ENCODE results near the gene FOXN1.

FOXN1 gene

DNA sequence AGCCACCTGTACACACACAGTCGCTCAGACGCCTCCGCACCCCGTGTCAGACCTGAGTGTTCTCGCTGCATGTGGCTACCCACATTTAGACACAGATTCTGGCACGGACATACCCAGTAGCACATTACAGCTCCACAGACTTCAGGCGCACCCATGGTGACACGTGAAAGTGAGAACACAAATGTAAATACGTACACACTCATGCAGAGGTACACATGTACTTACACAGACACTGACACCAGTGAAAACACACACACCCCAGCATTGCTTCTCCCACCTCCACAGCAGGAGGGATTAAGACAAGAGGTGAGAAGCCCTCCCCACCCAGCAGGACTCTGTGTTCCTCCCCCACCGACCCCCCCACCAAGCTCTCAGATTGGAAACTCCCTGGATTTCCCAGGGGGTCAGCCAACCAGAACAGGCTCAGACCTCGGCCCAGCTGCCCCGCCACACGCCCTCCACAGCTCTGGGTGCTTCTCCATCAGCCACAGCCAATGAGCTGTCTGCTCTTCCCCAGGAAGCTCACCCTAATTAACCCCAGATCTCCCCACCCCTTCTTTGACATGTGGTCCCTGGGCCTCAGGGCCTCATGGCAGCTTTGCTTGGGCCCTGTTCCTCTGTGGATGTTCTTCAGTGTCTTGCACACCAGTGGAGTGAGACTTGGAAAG is 5.3 kb upstream of the FOXN1 start:
- H3K4me3 ChIP-seq (ENCODE audit: control insufficient read depth in 1 of 7, extremely low read depth in 1 of 7, insufficient read depth in 4 of 7, low read depth in 2 of 7, low read length in 6 of 7), result no peak overlapping the region
- no peaks in the 10 kb centered on the region for H3K4me1 ChIP-seq (ENCODE audit: control extremely low read depth in 1 of 4, control insufficient read depth in 4 of 4, insufficient read depth in 4 of 4, low read length in 3 of 4)
- ChIA-PET CTCF (interaction anchor here (1.2 to 17.1 kb wide), 4 partner anchors 8 to 34 kb away, joined by 3 to 260 read pairs (median 4); no protein-coding TSS in a partner anchor), POLR2A (no interaction called here)
- no peak overlapping the region for H3K27ac ChIP-seq (ENCODE audit: insufficient read depth in 1 of 2, low read depth in 1 of 2, low read length in 2 of 2, poor library complexity in 1 of 2, severe bottlenecking in 2 of 2)
- no peaks in the 10 kb centered on the region for H3K9me3 ChIP-seq (ENCODE audit: control extremely low read depth in 1 of 5, control insufficient read depth in 4 of 5, insufficient read depth in 2 of 5, low read depth in 1 of 5, low read length in 4 of 5)
- DNase-seq, result peak in 2 of 3 donors; percentile 19 to 30
- H3K27me3 ChIP-seq (replicated peaks in 2 of 5; ENCODE audit: control insufficient read depth in 4 of 5, insufficient read depth in 5 of 5, low read length in 4 of 5), result no peaks in the 10 kb centered on the region
- WGBS (ENCODE audit: insufficient coverage), result 82% methylated on average over 12 of the region's 13 CpGs
- no peaks in the 10 kb centered on the region for H3K36me3 ChIP-seq (ENCODE audit: control insufficient read depth in 4 of 4, insufficient read depth in 4 of 4, low read length in 3 of 4)

DNA sequence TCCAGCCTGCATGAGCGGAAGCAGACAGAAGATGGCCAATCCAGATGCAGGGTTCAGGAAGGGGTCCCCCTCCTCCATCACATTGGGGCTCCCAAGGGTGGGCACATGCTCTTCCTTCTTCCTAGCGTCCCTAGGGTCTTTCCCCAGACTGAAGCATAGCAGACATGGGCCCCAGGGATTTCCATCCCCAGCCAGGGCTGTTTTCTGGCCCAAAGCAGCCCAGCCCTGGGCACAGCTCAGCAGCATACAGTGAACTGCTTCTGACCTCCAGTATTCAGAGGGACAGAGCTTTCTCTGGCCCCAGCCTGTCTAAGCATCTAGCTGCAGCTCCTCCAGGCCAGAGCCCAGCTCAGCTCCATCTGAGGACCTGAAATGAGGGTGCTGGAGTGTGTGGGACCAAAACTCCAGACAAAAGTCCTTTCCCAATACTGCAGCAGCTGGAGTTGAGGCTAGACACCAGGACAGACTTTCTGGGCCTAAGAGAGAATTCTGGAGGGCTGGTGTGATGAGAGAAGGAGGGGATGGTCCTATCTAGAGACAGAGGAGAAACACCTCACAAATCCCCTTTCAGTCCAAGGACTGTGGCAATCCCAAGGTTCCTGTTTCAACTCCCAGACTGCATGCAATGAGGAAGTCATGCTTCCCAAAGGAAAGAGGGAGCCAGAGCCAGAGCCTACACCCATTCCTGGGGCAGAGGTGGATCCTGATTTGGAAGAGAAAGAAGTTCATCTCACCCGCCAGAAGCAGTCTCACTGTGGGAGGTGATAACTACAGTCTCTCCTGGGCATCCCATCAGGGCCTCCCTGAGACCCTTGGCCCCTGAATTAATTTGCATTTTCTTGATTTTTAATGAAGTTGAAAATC is 4.5 kb upstream of the FOXN1 start:
- Histone ChIP-seq H3K27ac (ENCODE audit: insufficient read depth in 1 of 2, low read depth in 1 of 2, low read length in 2 of 2, poor library complexity in 1 of 2, severe bottlenecking in 2 of 2) (no peak overlapping the region), H3K4me1 (ENCODE audit: control extremely low read depth in 1 of 4, control insufficient read depth in 4 of 4, insufficient read depth in 4 of 4, low read length in 3 of 4) (no peaks in the 10 kb centered on the region), H3K27me3 (replicated peaks in 2 of 5; ENCODE audit: control insufficient read depth in 4 of 5, insufficient read depth in 5 of 5, low read length in 4 of 5) (no peaks in the 10 kb centered on the region), H3K36me3 (ENCODE audit: control insufficient read depth in 4 of 4, insufficient read depth in 4 of 4, low read length in 3 of 4) (no peaks in the 10 kb centered on the region), H3K9me3 (ENCODE audit: control extremely low read depth in 1 of 5, control insufficient read depth in 4 of 5, insufficient read depth in 2 of 5, low read depth in 1 of 5, low read length in 4 of 5) (no peaks in the 10 kb centered on the region), H3K4me3 (ENCODE audit: control insufficient read depth in 1 of 7, extremely low read depth in 1 of 7, insufficient read depth in 4 of 7, low read depth in 2 of 7, low read length in 6 of 7) (no peak overlapping the region)
- ChIA-PET CTCF (interaction anchor here (1.2 to 17.1 kb wide), 3 partner anchors 8 to 33 kb away, joined by 3 to 260 read pairs (median 4); no protein-coding TSS in a partner anchor), POLR2A (no interaction called here)
- DNase-seq, result no peak
- WGBS (ENCODE audit: insufficient coverage), result 93% methylated on average over 3 of the region's 3 CpGs

DNA sequence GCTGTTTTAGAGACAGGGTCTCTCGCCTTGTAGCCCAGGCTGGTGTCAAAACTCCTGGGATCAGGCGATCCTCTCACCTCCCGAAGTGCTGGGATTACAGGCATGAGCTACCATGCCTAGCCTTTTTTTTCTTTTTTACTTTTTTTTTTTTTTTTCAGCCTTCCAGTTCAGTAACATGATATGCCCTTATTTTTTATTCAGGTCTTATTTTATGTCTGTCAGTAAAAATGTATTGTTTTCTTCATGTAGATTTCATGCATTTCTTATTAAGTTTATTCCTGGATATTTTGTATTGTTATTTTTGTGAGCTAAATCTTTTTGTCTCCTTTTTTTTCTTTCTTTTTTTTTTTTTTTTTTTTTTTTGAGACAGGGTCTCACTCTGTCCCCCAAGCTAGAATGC is 2.7 kb upstream of the FOXN1 start:
- Histone ChIP-seq H3K4me1 (ENCODE audit: control extremely low read depth in 1 of 4, control insufficient read depth in 4 of 4, insufficient read depth in 4 of 4, low read length in 3 of 4) (no peaks in the 10 kb centered on the region), H3K36me3 (ENCODE audit: control insufficient read depth in 4 of 4, insufficient read depth in 4 of 4, low read length in 3 of 4) (no peaks in the 10 kb centered on the region), H3K4me3 (ENCODE audit: control insufficient read depth in 1 of 7, extremely low read depth in 1 of 7, insufficient read depth in 4 of 7, low read depth in 2 of 7, low read length in 6 of 7) (no peak overlapping the region), H3K27ac (ENCODE audit: insufficient read depth in 1 of 2, low read depth in 1 of 2, low read length in 2 of 2, poor library complexity in 1 of 2, severe bottlenecking in 2 of 2) (no peak overlapping the region), H3K27me3 (replicated peaks in 2 of 5; ENCODE audit: control insufficient read depth in 4 of 5, insufficient read depth in 5 of 5, low read length in 4 of 5) (peaks cover 0 to 3% (median 0%) of the 10 kb centered on the region in 5 experiments), H3K9me3 (ENCODE audit: control extremely low read depth in 1 of 5, control insufficient read depth in 4 of 5, insufficient read depth in 2 of 5, low read depth in 1 of 5, low read length in 4 of 5) (no peaks in the 10 kb centered on the region)
- WGBS (ENCODE audit: insufficient coverage), result 100% methylated on average over 3 of the region's 3 CpGs
- ChIA-PET POLR2A (interaction anchor here (0.6 to 0.8 kb wide), 2 partner anchors 44 to 274 kb away, joined by 3 to 4 read pairs; no protein-coding TSS in a partner anchor), CTCF (interaction anchor here (1.1 to 17.1 kb wide), 5 partner anchors 8 to 109 kb away, joined by 3 to 260 read pairs (median 4); no protein-coding TSS in a partner anchor)
- no peak for DNase-seq

DNA sequence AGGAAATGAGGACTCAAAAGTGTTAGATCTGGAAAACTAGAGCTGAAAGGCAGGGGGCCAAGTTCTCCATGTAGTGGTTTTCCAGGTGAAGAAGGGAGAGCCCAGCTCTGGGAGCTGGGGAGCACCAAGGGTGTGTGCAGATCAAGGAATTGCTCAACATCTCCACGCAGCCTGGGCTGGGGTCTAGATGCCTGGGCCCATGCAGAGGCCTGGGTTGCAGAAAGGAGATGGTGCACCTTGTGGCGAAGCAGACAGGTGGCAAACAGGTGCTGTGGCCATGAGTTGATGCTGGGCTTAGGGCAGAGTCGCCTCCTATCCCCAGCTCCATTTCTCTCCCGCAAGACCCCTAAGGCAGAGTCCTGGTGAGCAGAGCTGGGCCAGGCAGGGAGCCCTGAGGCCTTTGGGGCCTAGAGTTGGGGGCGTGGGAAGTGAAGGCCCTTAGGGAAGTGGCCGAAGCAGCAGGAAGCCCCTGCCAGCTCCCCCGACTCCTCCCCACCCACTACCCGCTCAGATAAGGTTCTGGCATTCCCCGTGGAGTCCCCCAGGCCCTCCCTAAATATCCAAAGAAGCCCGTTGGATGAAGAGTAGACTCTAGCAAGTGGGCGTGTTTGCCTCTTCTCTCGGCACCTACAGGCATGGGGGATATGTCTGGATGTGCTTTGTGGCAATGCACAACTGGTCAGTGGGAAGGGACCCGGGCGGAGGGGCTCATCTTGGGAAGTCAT is 777 bp downstream of the FOXN1 start:
- Histone ChIP-seq H3K4me1 (ENCODE audit: control extremely low read depth in 1 of 4, control insufficient read depth in 4 of 4, insufficient read depth in 4 of 4, low read length in 3 of 4) (peaks cover 0 to 12% (median 0%) of the 10 kb centered on the region in 4 experiments), H3K9me3 (ENCODE audit: control extremely low read depth in 1 of 5, control insufficient read depth in 4 of 5, insufficient read depth in 2 of 5, low read depth in 1 of 5, low read length in 4 of 5) (no peaks in the 10 kb centered on the region), H3K4me3 (ENCODE audit: control insufficient read depth in 1 of 7, extremely low read depth in 1 of 7, insufficient read depth in 4 of 7, low read depth in 2 of 7, low read length in 6 of 7) (no peak overlapping the region), H3K36me3 (ENCODE audit: control insufficient read depth in 4 of 4, insufficient read depth in 4 of 4, low read length in 3 of 4) (no peaks in the 10 kb centered on the region), H3K27ac (ENCODE audit: insufficient read depth in 1 of 2, low read depth in 1 of 2, low read length in 2 of 2, poor library complexity in 1 of 2, severe bottlenecking in 2 of 2) (no peak overlapping the region), H3K27me3 (replicated peaks in 2 of 5; ENCODE audit: control insufficient read depth in 4 of 5, insufficient read depth in 5 of 5, low read length in 4 of 5) (peaks cover 0 to 3% (median 0%) of the 10 kb centered on the region in 5 experiments)
- 96% methylated on average over 10 of the region's 14 CpGs for WGBS (ENCODE audit: insufficient coverage)
- CTCF ChIA-PET, result interaction anchor here (0.9 kb wide), 1 partner anchor 12 kb away, joined by 3 read pairs; no protein-coding TSS in a partner anchor
- POLR2A ChIA-PET, result no interaction called here
- no peak for DNase-seq

DNA sequence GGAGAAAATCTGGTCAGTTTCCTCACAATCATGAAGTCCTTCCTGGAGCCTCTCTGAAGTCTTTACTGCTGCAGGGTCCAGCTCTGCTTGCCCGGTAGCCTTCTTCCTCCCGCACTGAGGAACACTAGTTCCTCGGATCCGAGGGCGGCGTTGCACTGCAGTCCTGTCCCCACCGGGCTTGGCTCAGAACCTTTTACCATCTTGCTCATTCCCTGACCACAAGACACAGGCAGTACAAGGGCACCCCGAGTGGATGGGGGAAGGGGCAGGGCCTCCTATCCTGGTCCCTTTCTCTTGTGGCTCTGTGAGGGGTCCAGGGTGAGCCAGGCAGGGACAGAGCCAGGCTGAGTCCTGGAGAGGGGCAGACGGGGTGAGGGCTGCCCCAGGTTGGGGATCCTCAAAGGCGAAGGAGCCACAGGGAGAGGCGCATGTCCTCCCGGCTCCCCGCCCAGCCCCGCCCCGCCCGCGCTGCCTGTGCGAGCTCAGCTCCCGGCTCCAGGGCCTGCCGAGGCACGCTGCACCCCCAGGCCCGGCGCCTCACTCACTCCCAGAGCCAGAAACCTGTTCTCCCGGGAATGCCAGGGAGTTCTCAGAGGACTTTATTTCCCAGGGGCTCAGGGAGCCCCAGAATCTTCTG is 1.5 kb downstream of the FOXN1 start:
- no peaks in the 10 kb centered on the region for H3K9me3 ChIP-seq (ENCODE audit: control extremely low read depth in 1 of 5, control insufficient read depth in 4 of 5, insufficient read depth in 2 of 5, low read depth in 1 of 5, low read length in 4 of 5)
- no peak overlapping the region for H3K27ac ChIP-seq (ENCODE audit: insufficient read depth in 1 of 2, low read depth in 1 of 2, low read length in 2 of 2, poor library complexity in 1 of 2, severe bottlenecking in 2 of 2)
- peaks cover 0 to 4% (median 0%) of the 10 kb centered on the region in 5 experiments for H3K27me3 ChIP-seq (replicated peaks in 2 of 5; ENCODE audit: control insufficient read depth in 4 of 5, insufficient read depth in 5 of 5, low read length in 4 of 5)
- H3K36me3 ChIP-seq (ENCODE audit: control insufficient read depth in 4 of 4, insufficient read depth in 4 of 4, low read length in 3 of 4), result no peaks in the 10 kb centered on the region
- 66% methylated on average over 16 of the region's 24 CpGs for WGBS (ENCODE audit: insufficient coverage)
- peaks cover 0 to 12% (median 0%) of the 10 kb centered on the region in 4 experiments for H3K4me1 ChIP-seq (ENCODE audit: control extremely low read depth in 1 of 4, control insufficient read depth in 4 of 4, insufficient read depth in 4 of 4, low read length in 3 of 4)
- H3K4me3 ChIP-seq (ENCODE audit: control insufficient read depth in 1 of 7, extremely low read depth in 1 of 7, insufficient read depth in 4 of 7, low read depth in 2 of 7, low read length in 6 of 7), result no peak overlapping the region
- ChIA-PET CTCF (no interaction called here), POLR2A (no interaction called here)
- no peak for DNase-seq

DNA sequence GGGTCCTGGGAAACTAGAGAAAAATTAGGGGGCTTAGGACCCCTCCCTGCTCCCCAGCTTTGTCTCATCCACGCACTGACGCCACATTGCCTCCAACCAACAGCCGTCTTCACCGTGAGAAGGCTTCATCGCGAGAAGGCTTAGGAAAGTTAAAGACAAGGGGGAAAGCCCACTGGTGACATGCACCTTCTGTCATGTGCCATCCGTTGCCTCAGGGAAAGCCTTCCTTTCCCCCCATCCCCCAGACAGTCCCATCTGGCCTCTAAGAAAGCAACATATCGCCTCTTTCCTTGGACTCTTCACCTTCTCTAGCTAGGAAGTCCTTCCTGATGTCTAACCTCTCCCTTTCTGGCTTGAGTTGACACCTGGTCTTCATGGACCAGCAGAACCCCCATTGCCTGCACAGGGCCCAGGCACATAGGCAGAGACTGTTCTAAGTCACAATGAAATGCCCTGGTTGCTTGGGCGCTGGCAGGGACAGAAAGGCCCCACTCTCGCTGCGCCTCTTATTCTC is 2.1 kb downstream of the FOXN1 start:
- WGBS (ENCODE audit: insufficient coverage), result 91% methylated on average over 10 of the region's 11 CpGs
- no peaks in the 10 kb centered on the region for H3K36me3 ChIP-seq (ENCODE audit: control insufficient read depth in 4 of 4, insufficient read depth in 4 of 4, low read length in 3 of 4)
- DNase-seq, result no peak
- H3K4me1 ChIP-seq (ENCODE audit: control extremely low read depth in 1 of 4, control insufficient read depth in 4 of 4, insufficient read depth in 4 of 4, low read length in 3 of 4), result peaks cover 0 to 12% (median 0%) of the 10 kb centered on the region in 4 experiments
- no peak overlapping the region for H3K4me3 ChIP-seq (ENCODE audit: control insufficient read depth in 1 of 7, extremely low read depth in 1 of 7, insufficient read depth in 4 of 7, low read depth in 2 of 7, low read length in 6 of 7)
- no peaks in the 10 kb centered on the region for H3K9me3 ChIP-seq (ENCODE audit: control extremely low read depth in 1 of 5, control insufficient read depth in 4 of 5, insufficient read depth in 2 of 5, low read depth in 1 of 5, low read length in 4 of 5)
- peaks cover 0 to 5% (median 0%) of the 10 kb centered on the region in 5 experiments for H3K27me3 ChIP-seq (replicated peaks in 2 of 5; ENCODE audit: control insufficient read depth in 4 of 5, insufficient read depth in 5 of 5, low read length in 4 of 5)
- POLR2A ChIA-PET, result interaction anchor here (0.6 kb wide), 1 partner anchor 13 kb away, joined by 3 read pairs; no protein-coding TSS in a partner anchor
- CTCF ChIA-PET, result no interaction called here
- no peak overlapping the region for H3K27ac ChIP-seq (ENCODE audit: insufficient read depth in 1 of 2, low read depth in 1 of 2, low read length in 2 of 2, poor library complexity in 1 of 2, severe bottlenecking in 2 of 2)
